ENCODE measurements around the gene STXBP2. TPM values are rescaled to one million over a fixed set of nuclear protein-coding genes. Genes with fewer than 3 reads are reported as not detected.

The STXBP2 gene
- total RNA-seq, 2 donors from 2014 or later, result 119 to 126 TPM

DNA sequence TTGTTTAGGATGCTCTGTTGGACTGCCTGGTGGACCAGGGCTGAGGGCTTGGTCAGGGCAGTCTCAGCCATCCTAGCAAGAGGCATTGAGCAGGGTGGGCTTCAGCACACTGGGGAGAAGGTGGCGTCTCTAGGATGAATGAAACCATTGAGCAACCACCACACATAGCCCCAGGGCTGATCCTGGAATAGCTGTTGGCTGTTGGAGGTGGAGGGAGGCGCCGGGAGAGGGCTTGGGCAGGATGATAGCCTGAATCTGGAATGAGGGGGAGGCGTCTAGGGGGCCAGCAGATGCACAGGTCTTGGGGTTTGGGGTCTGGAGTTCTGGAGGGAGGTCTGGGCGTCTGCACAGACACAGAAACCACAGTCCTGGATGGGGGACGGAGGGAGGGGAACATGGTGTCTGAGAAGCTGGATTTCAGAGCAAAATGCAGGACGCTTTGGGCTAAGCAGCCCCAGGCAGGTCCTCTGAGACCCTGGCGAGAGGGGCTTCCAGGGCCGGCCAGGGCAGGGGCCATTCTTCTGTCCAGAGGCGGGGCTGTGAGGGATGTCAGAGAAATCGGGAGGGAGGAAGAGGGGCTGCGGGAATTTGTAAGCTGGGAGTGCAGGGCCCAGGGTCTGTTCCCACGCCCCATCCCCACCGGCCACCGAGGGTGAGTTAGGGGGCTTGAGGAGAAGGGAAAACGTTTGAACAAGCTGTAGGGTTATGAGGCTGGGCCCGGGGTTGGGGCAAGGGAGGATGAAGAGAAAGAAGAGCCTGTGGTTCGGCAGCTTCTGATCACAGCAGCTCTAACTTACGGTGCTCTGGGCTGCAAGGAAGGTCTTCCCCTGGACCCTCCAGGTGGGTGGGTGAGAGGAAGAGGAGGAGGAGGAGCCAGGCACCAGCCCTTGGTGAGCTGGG lies 48.9 kb downstream of the STXBP2 start:
- peaks cover 18% of the 10 kb centered on the region for H3K36me3 Mint-ChIP-seq (ENCODE audit: low read depth)
- Histone ChIP-seq H3K4me3 (ENCODE audit: low read length) (no peak overlapping the region), H3K9ac (ENCODE audit: extremely low read depth, low read length, poor library complexity, severe bottlenecking) (no peak overlapping the region), H3K4me1 (ENCODE audit: control insufficient read depth, insufficient read depth, low read length) (no peaks in the 10 kb centered on the region), H3K27me3 (ENCODE audit: control insufficient read depth, insufficient read depth, low read length, poor library complexity, severe bottlenecking) (no peaks in the 10 kb centered on the region), H3K36me3 (ENCODE audit: control insufficient read depth, insufficient read depth, low read length) (peaks cover 13% of the 10 kb centered on the region), H3K27ac (ENCODE audit: low read depth, low read length) (no peak overlapping the region), H3K9me3 (ENCODE audit: control insufficient read depth, low read length) (no peaks in the 10 kb centered on the region)
- H3K4me3 Mint-ChIP-seq, result no peak overlapping the region
- peaks cover 8% of the 10 kb centered on the region for H3K4me1 Mint-ChIP-seq
- 56 to 80% methylated on average over 11 to 18 of the region's 19 CpGs for WGBS, 2 experiments (ENCODE audit: insufficient coverage in 1 of 2, insufficient read length in 1 of 2)
- DNase-seq, result no peak
- H3K9me3 Mint-ChIP-seq, result no peaks in the 10 kb centered on the region
- TF ChIP-seq, protein P1, sequence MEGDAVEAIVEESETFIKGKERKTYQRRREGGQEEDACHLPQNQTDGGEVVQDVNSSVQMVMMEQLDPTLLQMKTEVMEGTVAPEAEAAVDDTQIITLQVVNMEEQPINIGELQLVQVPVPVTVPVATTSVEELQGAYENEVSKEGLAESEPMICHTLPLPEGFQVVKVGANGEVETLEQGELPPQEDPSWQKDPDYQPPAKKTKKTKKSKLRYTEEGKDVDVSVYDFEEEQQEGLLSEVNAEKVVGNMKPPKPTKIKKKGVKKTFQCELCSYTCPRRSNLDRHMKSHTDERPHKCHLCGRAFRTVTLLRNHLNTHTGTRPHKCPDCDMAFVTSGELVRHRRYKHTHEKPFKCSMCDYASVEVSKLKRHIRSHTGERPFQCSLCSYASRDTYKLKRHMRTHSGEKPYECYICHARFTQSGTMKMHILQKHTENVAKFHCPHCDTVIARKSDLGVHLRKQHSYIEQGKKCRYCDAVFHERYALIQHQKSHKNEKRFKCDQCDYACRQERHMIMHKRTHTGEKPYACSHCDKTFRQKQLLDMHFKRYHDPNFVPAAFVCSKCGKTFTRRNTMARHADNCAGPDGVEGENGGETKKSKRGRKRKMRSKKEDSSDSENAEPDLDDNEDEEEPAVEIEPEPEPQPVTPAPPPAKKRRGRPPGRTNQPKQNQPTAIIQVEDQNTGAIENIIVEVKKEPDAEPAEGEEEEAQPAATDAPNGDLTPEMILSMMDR (conservative IDR thresholded peaks at IDR 0.05), result no peak
- H3K27me3 Mint-ChIP-seq (ENCODE audit: insufficient read depth), result peaks cover 4% of the 10 kb centered on the region
- no peak overlapping the region for H3K27ac Mint-ChIP-seq

DNA sequence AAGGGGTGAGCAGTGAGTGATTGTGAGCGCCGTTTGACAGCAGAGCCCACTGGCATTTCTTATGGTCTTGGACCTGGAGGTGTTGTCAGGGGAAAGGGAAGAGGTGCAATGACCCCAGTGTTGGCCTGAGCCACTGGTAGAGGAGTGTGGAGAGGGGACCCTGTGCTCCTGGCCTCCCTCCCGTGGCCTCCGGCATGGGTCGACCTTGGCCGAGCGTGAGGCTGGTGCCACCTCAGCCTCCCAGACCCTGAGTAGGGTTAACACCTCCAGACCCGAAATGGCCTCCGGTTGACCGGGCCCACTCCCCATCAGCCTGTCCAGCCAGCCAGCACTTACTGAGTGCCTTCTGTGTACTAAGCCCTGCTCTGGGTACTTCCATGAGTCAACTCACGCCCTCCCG lies 50.3 kb downstream of the STXBP2 start:
- Histone ChIP-seq H3K36me3 (ENCODE audit: control insufficient read depth, insufficient read depth, low read length) (peaks cover 13% of the 10 kb centered on the region), H3K27ac (ENCODE audit: low read depth, low read length) (no peak overlapping the region), H3K27me3 (ENCODE audit: control insufficient read depth, insufficient read depth, low read length, poor library complexity, severe bottlenecking) (no peaks in the 10 kb centered on the region), H3K4me3 (ENCODE audit: low read length) (no peak overlapping the region), H3K9ac (ENCODE audit: extremely low read depth, low read length, poor library complexity, severe bottlenecking) (no peak overlapping the region), H3K4me1 (ENCODE audit: control insufficient read depth, insufficient read depth, low read length) (no peaks in the 10 kb centered on the region), H3K9me3 (ENCODE audit: control insufficient read depth, low read length) (no peaks in the 10 kb centered on the region)
- peaks cover 4% of the 10 kb centered on the region for H3K27me3 Mint-ChIP-seq (ENCODE audit: insufficient read depth)
- peaks cover 15% of the 10 kb centered on the region for H3K36me3 Mint-ChIP-seq (ENCODE audit: low read depth)
- H3K9me3 Mint-ChIP-seq, result no peaks in the 10 kb centered on the region
- no peak overlapping the region for H3K27ac Mint-ChIP-seq
- no peak overlapping the region for H3K4me3 Mint-ChIP-seq
- 90 to 92% methylated on average over 7 to 12 of the region's 12 CpGs for WGBS, 2 experiments (ENCODE audit: insufficient coverage in 1 of 2, insufficient read length in 1 of 2)
- DNase-seq, result no peak
- peaks cover 5% of the 10 kb centered on the region for H3K4me1 Mint-ChIP-seq
- TF ChIP-seq, protein P1 (conservative IDR thresholded peaks at IDR 0.05), result no peak

DNA sequence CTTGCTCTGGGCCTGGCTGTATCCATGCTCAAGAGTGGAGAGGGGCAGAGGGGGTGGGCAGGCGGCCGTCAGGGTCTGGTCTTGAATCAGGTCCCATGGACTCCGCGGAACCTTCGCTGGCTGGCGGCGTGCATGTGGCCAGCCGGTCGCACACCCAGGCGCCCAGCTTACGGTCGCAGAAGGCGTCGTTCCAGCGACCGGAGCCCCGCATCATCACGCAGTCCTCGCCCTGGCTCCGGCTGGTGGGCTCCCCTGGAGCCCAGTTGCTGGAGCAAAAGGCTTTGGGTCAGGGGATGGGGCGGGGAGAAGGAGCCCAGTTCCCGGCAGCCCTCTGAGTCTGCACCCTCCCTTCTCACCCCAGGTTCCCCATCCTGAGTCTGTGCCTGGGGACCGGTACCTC lies 52.3 kb downstream of the STXBP2 start:
- Histone ChIP-seq H3K9ac (ENCODE audit: extremely low read depth, low read length, poor library complexity, severe bottlenecking) (no peak overlapping the region), H3K27ac (ENCODE audit: low read depth, low read length) (no peak overlapping the region), H3K27me3 (ENCODE audit: control insufficient read depth, insufficient read depth, low read length, poor library complexity, severe bottlenecking) (peaks cover 5% of the 10 kb centered on the region), H3K4me1 (ENCODE audit: control insufficient read depth, insufficient read depth, low read length) (no peaks in the 10 kb centered on the region), H3K9me3 (ENCODE audit: control insufficient read depth, low read length) (no peaks in the 10 kb centered on the region), H3K36me3 (ENCODE audit: control insufficient read depth, insufficient read depth, low read length) (no peaks in the 10 kb centered on the region), H3K4me3 (ENCODE audit: low read length) (no peak overlapping the region)
- Mint-ChIP-seq H3K4me3 (no peak overlapping the region), H3K27me3 (ENCODE audit: insufficient read depth) (peaks cover 7% of the 10 kb centered on the region), H3K36me3 (ENCODE audit: low read depth) (peaks cover 3% of the 10 kb centered on the region), H3K4me1 (peaks cover 5% of the 10 kb centered on the region), H3K27ac (no peak overlapping the region), H3K9me3 (no peaks in the 10 kb centered on the region)
- DNase-seq, result no peak
- TF ChIP-seq, protein P1 (conservative IDR thresholded peaks at IDR 0.05), result no peak
- 86 to 89% methylated on average over 10 to 23 of the region's 23 CpGs for WGBS, 2 experiments (ENCODE audit: insufficient coverage in 1 of 2, insufficient read length in 1 of 2)
